NOMO-1 treated with DMSO at 0.1 percent for 48 hours (cell line): ENCODE results near the gene SSC5D.

Experiments used
- DNase-seq: peaks from one replicate; lab custom pipeline; 2025; ENCODE audit not compliant: unreplicated experiment; lab: John Stamatoyannopoulos, UW

SSC5D gene

GRCh38 chr19:55552620-55553019 is 64.4 kb downstream of the SSC5D start:
- no peak for DNase-seq

GRCh38 chr19:55553217-55554182 is 65.3 kb downstream of the SSC5D start:
- DNase-seq = no peak

- DNase-seq = no peak
Observed at GRCh38 chr19:55554302-55554701, 66.1 kb downstream of the SSC5D start.

- no peak for DNase-seq
Observed at GRCh38 chr19:55554741-55555152, 66.5 kb downstream of the SSC5D start.

- DNase-seq = no peak
Observed at GRCh38 chr19:55559684-55560083, 71.4 kb downstream of the SSC5D start.

- DNase-seq = no peak
Observed at GRCh38 chr19:55563261-55563690, 75.0 kb downstream of the SSC5D start.

- DNase-seq = no peak
Observed at GRCh38 chr19:55566823-55567222, 78.6 kb downstream of the SSC5D start.

GRCh38 chr19:55567708-55568328 is 79.6 kb downstream of the SSC5D start:
- DNase-seq = no peak
